ENCODE data around the gene WBP2. TPM values are rescaled to one million over a fixed set of nuclear protein-coding genes. Genes with fewer than 3 reads are reported as not detected.
"Not testable (repeated sequence)": the region's sequence is repeated elsewhere in the genome, so short reads cannot be mapped to it uniquely, and the experiment has no call there.

Gene WBP2
- total RNA-seq, 1 experiment from 2014 or later, result 72.3 TPM

GRCh38 chr17:75853433-75853832 lies 1.7 kb downstream of the WBP2 start:
- CTCF ChIA-PET, result interaction anchor here (2.3 kb wide), 1 partner anchor 70 kb away, joined by 8 read pairs; no protein-coding TSS in a partner anchor
- H3K9me3 Mint-ChIP-seq (ENCODE audit: unreplicated experiment), result no peaks in the 10 kb centered on the region
- no peak for DNase-seq
- Histone ChIP-seq H3K36me3 (ENCODE audit: control insufficient read depth, insufficient read depth, low read length) (peaks cover 6% of the 10 kb centered on the region), H3K27me3 (replicated peaks; ENCODE audit: control insufficient read depth, insufficient read depth, low read length) (no peaks in the 10 kb centered on the region), H3K4me1 (peaks cover 6% of the 10 kb centered on the region), H3K4me3 (ENCODE audit: low read depth, low read length) (no peak overlapping the region), H3K9me3 (no peaks in the 10 kb centered on the region)
- H3K27ac Mint-ChIP-seq (ENCODE audit: unreplicated experiment), result no peak overlapping the region
- peaks cover 14% of the 10 kb centered on the region for H3K4me1 Mint-ChIP-seq (ENCODE audit: low read depth, unreplicated experiment)
- H3K27me3 Mint-ChIP-seq (ENCODE audit: insufficient read depth, unreplicated experiment), result no peaks in the 10 kb centered on the region
- peaks cover 18% of the 10 kb centered on the region for H3K36me3 Mint-ChIP-seq (ENCODE audit: insufficient read depth, unreplicated experiment)
- POLR2A ChIA-PET, result interaction anchor here (3.2 kb wide), 1 partner anchor 74 kb away, joined by 37 read pairs; a partner anchor contains a TSS
- no peak overlapping the region for H3K4me3 Mint-ChIP-seq (ENCODE audit: unreplicated experiment)
- no TSS peak for BruUV-seq (replicated peaks)
- TF ChIP-seq CTCF (IDR thresholded peaks at IDR 0.05; ENCODE audit: insufficient read depth in 1 of 2, low read depth in 1 of 2, low read length in 1 of 2, severe bottlenecking in 1 of 2, unreplicated experiment in 1 of 2), result no peak
- intact Hi-C loops (cut with micrococcal nuclease; ENCODE audit: unreplicated experiment), result no loop called here

- intact Hi-C loops (cut with micrococcal nuclease; ENCODE audit: unreplicated experiment); H3K27me3 Mint-ChIP-seq (ENCODE audit: insufficient read depth, unreplicated experiment); DNase-seq; H3K9me3 ChIP-seq; BruUV-seq (replicated peaks); CTCF ChIA-PET; H3K4me3 ChIP-seq (ENCODE audit: low read depth, low read length); H3K4me3 Mint-ChIP-seq (ENCODE audit: unreplicated experiment); H3K36me3 ChIP-seq (ENCODE audit: control insufficient read depth, insufficient read depth, low read length); H3K27me3 ChIP-seq (replicated peaks; ENCODE audit: control insufficient read depth, insufficient read depth, low read length); POLR2A ChIA-PET; H3K9me3 Mint-ChIP-seq (ENCODE audit: unreplicated experiment); H3K27ac Mint-ChIP-seq (ENCODE audit: unreplicated experiment): not testable (repeated sequence)
- Mint-ChIP-seq H3K36me3 (ENCODE audit: insufficient read depth, unreplicated experiment) (peaks cover 28% of the 10 kb centered on the region), H3K4me1 (ENCODE audit: low read depth, unreplicated experiment) (peaks cover 23% of the 10 kb centered on the region)
- peaks cover 16% of the 10 kb centered on the region for H3K4me1 ChIP-seq
Measured at GRCh38 chr17:75851693-75851991, 3.5 kb downstream of the WBP2 start.

GRCh38 chr17:75850928-75851692 lies 4.0 kb downstream of the WBP2 start:
- Histone ChIP-seq H3K4me3 (ENCODE audit: low read depth, low read length) (no peak overlapping the region), H3K27me3 (replicated peaks; ENCODE audit: control insufficient read depth, insufficient read depth, low read length) (no peaks in the 10 kb centered on the region), H3K4me1 (peaks cover 21% of the 10 kb centered on the region), H3K9me3 (no peaks in the 10 kb centered on the region), H3K36me3 (ENCODE audit: control insufficient read depth, insufficient read depth, low read length) (peaks cover 8% of the 10 kb centered on the region)
- BruUV-seq (replicated peaks), result no TSS peak
- Mint-ChIP-seq H3K36me3 (ENCODE audit: insufficient read depth, unreplicated experiment) (peaks cover 33% of the 10 kb centered on the region), H3K9me3 (ENCODE audit: unreplicated experiment) (no peaks in the 10 kb centered on the region), H3K4me1 (ENCODE audit: low read depth, unreplicated experiment) (peaks cover 22% of the 10 kb centered on the region), H3K27me3 (ENCODE audit: insufficient read depth, unreplicated experiment) (no peaks in the 10 kb centered on the region), H3K27ac (ENCODE audit: unreplicated experiment) (no peak overlapping the region), H3K4me3 (ENCODE audit: unreplicated experiment) (no peak overlapping the region)
- ChIA-PET CTCF (no interaction called here), POLR2A (interaction anchor here (1.0 kb wide), 1 partner anchor 71 kb away, joined by 3 read pairs; no protein-coding TSS in a partner anchor)
- TF ChIP-seq CTCF (IDR thresholded peaks at IDR 0.05; ENCODE audit: insufficient read depth in 1 of 2, low read depth in 1 of 2, low read length in 1 of 2, severe bottlenecking in 1 of 2, unreplicated experiment in 1 of 2), result no peak
- intact Hi-C loops (cut with micrococcal nuclease; ENCODE audit: unreplicated experiment), result no loop called here
- DNase-seq, result no peak

All from Caco-2 (cell line).